SHP77 (cell line): ENCODE results near the gene DNER.
"Not testable (repeated sequence)": the region's sequence is repeated elsewhere in the genome, so short reads cannot be mapped to it uniquely, and the experiment has no call there.

Source experiments
- DNase-seq, 2 experiments: peaks; one replicate each; lab custom pipeline; 2025; lab: John Stamatoyannopoulos, UW

DNER gene

GRCh38 chr2:229564300-229564907 is 150.0 kb downstream of the DNER start:
- no peak for DNase-seq

- DNase-seq = no peak
Measured at GRCh38 chr2:229563388-229563787, 151.0 kb downstream of the DNER start.

GRCh38 chr2:229562472-229563127 is 151.8 kb downstream of the DNER start:
- DNase-seq = no peak

GRCh38 chr2:229559986-229560385 is 154.4 kb downstream of the DNER start:
- DNase-seq = no peak

GRCh38 chr2:229553091-229553490 is 161.3 kb downstream of the DNER start:
- no peak for DNase-seq

GRCh38 chr2:229543176-229543873 is 171.0 kb downstream of the DNER start:
- no peak for DNase-seq

GRCh38 chr2:229539628-229540027 is 174.7 kb downstream of the DNER start:
- DNase-seq = no peak

- no peak for DNase-seq
Measured at GRCh38 chr2:229531594-229531993, 182.8 kb downstream of the DNER start.

- no peak for DNase-seq
Measured at GRCh38 chr2:229530434-229530833, 183.9 kb downstream of the DNER start.

GRCh38 chr2:229528846-229529245 is 185.5 kb downstream of the DNER start:
- DNase-seq = no peak

- DNase-seq = no peak
Measured at GRCh38 chr2:229526951-229527350, 187.4 kb downstream of the DNER start.

- no peak for DNase-seq
Measured at GRCh38 chr2:229524799-229525198, 189.6 kb downstream of the DNER start.

- DNase-seq = no peak
Measured at GRCh38 chr2:229523663-229524062, 190.7 kb downstream of the DNER start.

GRCh38 chr2:229521576-229521975 is 192.8 kb downstream of the DNER start:
- no peak for DNase-seq

GRCh38 chr2:229520691-229521096 is 193.7 kb downstream of the DNER start:
- DNase-seq = no peak

GRCh38 chr2:229519655-229520430 is 194.5 kb downstream of the DNER start:
- no peak for DNase-seq

- no peak for DNase-seq
Measured at GRCh38 chr2:229514273-229514895, 200.0 kb downstream of the DNER start.

GRCh38 chr2:229511524-229511923 is 202.8 kb downstream of the DNER start:
- no peak for DNase-seq

- not testable (repeated sequence) for DNase-seq
Measured at GRCh38 chr2:229506699-229507098, 207.7 kb downstream of the DNER start.

GRCh38 chr2:229501051-229501794 is 213.1 kb downstream of the DNER start:
- DNase-seq = no peak

- no peak for DNase-seq
Measured at GRCh38 chr2:229492034-229492433, 222.3 kb downstream of the DNER start.
